Brain microvascular endothelial cell (primary cell): ENCODE measurements around the gene AKNA.

Source experiments
- DNase-seq: peaks from one replicate; pipeline ENCODE4 v3.0.0-alpha.2; 2020
- H3K27ac ChIP-seq: fragments of 250-450 bp; sonication (Bioruptor Pico); 2 replicates; pipeline ENCODE4 v1.5.1; 2020; ENCODE audit warnings: mild to moderate bottlenecking, moderate library complexity
- H3K27me3 ChIP-seq: fragments of 250-450 bp; sonication (Bioruptor Pico); replicated peaks from 2 replicates; pipeline ENCODE4 v1.5.1; 2020; ENCODE audit warnings: mild to moderate bottlenecking
- H3K36me3 ChIP-seq: fragments of 250-450 bp; sonication (Bioruptor Pico); replicated peaks from 2 replicates; pipeline ENCODE4 v1.5.1; 2020; ENCODE audit warnings: mild to moderate bottlenecking
- H3K4me3 ChIP-seq: 2 replicates; pipeline ENCODE4 v1.5.1; 2011; ENCODE audit warnings: low read depth, mild to moderate bottlenecking, control low read depth, low read length, moderate library complexity
- in situ Hi-C: cut with HindIII; loops from 2 replicates; pipeline ENCODE4 v1.10.0; 2017; ENCODE audit warnings: low sequenced_read_pairs, low pct_ligation_motif_present
- TF ChIP-seq, protein P1 (sequence below): IDR thresholded peaks from 2 replicates; pipeline ENCODE4 v1.5.1; 2011; ENCODE audit warnings: low read depth, mild to moderate bottlenecking, moderate library complexity, low read length, control low read depth, inconsistent platforms; ENCODE audit errors: missing control alignments

The AKNA gene

GRCh38 chr9:114419796-114420195, 32.0 kb upstream of the AKNA start:
- H3K27ac ChIP-seq, result no peak overlapping the region
- no peak overlapping the region for H3K4me3 ChIP-seq
- no peaks in the 10 kb centered on the region for H3K36me3 ChIP-seq
- H3K27me3 ChIP-seq, result no peaks in the 10 kb centered on the region
- in situ Hi-C loops, result no loop called here
- DNase-seq, result no peak
- TF ChIP-seq, protein P1, sequence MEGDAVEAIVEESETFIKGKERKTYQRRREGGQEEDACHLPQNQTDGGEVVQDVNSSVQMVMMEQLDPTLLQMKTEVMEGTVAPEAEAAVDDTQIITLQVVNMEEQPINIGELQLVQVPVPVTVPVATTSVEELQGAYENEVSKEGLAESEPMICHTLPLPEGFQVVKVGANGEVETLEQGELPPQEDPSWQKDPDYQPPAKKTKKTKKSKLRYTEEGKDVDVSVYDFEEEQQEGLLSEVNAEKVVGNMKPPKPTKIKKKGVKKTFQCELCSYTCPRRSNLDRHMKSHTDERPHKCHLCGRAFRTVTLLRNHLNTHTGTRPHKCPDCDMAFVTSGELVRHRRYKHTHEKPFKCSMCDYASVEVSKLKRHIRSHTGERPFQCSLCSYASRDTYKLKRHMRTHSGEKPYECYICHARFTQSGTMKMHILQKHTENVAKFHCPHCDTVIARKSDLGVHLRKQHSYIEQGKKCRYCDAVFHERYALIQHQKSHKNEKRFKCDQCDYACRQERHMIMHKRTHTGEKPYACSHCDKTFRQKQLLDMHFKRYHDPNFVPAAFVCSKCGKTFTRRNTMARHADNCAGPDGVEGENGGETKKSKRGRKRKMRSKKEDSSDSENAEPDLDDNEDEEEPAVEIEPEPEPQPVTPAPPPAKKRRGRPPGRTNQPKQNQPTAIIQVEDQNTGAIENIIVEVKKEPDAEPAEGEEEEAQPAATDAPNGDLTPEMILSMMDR, result no peak

- H3K27me3 ChIP-seq, result no peaks in the 10 kb centered on the region
- TF ChIP-seq, protein P1, result no peak
- no peak for DNase-seq
- in situ Hi-C loops, result no loop called here
- H3K36me3 ChIP-seq, result no peaks in the 10 kb centered on the region
- no peak overlapping the region for H3K27ac ChIP-seq
- H3K4me3 ChIP-seq, result no peak overlapping the region
These were observed 30.3 kb upstream of the AKNA start for GRCh38 chr9:114418053-114418452.

GRCh38 chr9:114417511-114417910, 29.7 kb upstream of the AKNA start:
- TF ChIP-seq, protein P1, result no peak
- DNase-seq, result peak; percentile 23
- H3K27me3 ChIP-seq, result no peaks in the 10 kb centered on the region
- H3K4me3 ChIP-seq, result no peak overlapping the region
- in situ Hi-C loops, result no loop called here
- no peak overlapping the region for H3K27ac ChIP-seq
- no peaks in the 10 kb centered on the region for H3K36me3 ChIP-seq

DNA sequence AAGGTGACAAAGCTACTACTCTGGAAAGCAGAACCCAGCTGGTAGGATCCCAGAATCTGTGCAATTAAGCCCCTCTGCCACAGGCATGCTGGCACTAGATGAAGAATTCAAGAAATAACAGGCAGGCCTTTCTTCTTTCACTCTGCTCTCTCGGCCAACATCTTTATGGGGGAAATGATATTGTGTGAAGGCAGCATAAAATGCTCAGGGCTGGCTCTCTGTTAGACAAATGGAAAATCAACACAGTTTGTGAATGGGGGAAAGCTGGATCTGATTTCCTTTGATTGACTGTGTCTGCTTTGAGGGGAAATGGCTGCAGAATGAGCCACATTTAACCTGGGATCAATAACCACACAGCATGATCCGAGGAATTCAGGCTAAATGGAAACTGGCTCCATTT, 29.1 kb upstream of the AKNA start:
- no peak overlapping the region for H3K4me3 ChIP-seq
- no peak overlapping the region for H3K27ac ChIP-seq
- no peak for DNase-seq
- no peaks in the 10 kb centered on the region for H3K36me3 ChIP-seq
- TF ChIP-seq, protein P1, result no peak
- H3K27me3 ChIP-seq, result no peaks in the 10 kb centered on the region
- in situ Hi-C loops, result no loop called here

GRCh38 chr9:114416290-114416689, 28.5 kb upstream of the AKNA start:
- no peaks in the 10 kb centered on the region for H3K36me3 ChIP-seq
- no peak overlapping the region for H3K4me3 ChIP-seq
- DNase-seq, result no peak
- in situ Hi-C loops, result no loop called here
- TF ChIP-seq, protein P1, result no peak
- no peaks in the 10 kb centered on the region for H3K27me3 ChIP-seq
- no peak overlapping the region for H3K27ac ChIP-seq

DNA sequence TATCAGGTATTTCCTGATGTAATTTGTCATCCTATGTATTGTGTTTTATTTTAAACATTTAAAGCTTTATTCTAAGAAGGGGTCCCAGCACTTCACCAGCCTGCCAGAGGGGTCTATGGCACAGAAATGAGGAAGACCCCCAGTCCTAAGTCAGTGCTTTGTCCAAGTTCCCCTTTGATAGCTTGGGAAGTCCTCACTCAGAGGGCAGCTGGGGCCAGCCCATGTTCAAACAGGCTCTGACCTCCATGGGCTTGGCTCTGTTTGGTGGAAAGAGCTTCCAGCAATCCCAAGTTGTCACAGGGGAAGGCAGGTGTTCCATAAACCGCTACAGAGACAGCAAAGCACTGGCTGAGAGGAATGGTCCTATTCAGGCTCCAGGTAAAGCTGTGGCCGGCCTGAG, 26.6 kb upstream of the AKNA start:
- in situ Hi-C loops, result no loop called here
- no peak for DNase-seq
- no peaks in the 10 kb centered on the region for H3K27me3 ChIP-seq

More for the DNA sequence above, 26.6 kb upstream of the AKNA start:
- Histone ChIP-seq H3K4me3 (no peak overlapping the region), H3K36me3 (no peaks in the 10 kb centered on the region), H3K27ac (no peak overlapping the region)
- TF ChIP-seq, protein P1, result no peak
